Stimulated activated naive CD8-positive, alpha-beta T cell treated with anti-CD3 and anti-CD28 coated beads, Interleukin-15, amount 100 ng/mL, for 72 hours (primary cell): ENCODE data around the gene AJM1.
"Not testable (repeated sequence)": the region's sequence is repeated elsewhere in the genome, so short reads cannot be mapped to it uniquely, and the experiment has no call there.

Experiments
- ATAC-seq: fragments of 150-1000 bp; cut with Tn5 transposase; 2 replicates; pipeline ENCODE4 v1.10.0; 2021; ENCODE audit warnings: mild to moderate bottlenecking, moderate library complexity
- DNase-seq, 2 donors: peaks; one replicate each; pipeline ENCODE4 v3.0.0; 2021 to 2022
- H3K27ac Mint-ChIP-seq, 2 donors: one replicate each; pipeline ENCODE4 v1.8.0; 2022; ENCODE audit warnings: mild to moderate bottlenecking in 2 of 2, mixed read lengths in 2 of 2, moderate library complexity in 2 of 2
- H3K27me3 Mint-ChIP-seq: one replicate; pipeline ENCODE4 v1.8.0; 2022; ENCODE audit warnings: mixed read lengths
- H3K4me1 Mint-ChIP-seq: one replicate; pipeline ENCODE4 v1.8.0; 2022; ENCODE audit warnings: mild to moderate bottlenecking, mixed read lengths
- H3K4me3 Mint-ChIP-seq, 2 donors: one replicate each; pipeline ENCODE4 v1.8.0; 2022; ENCODE audit warnings: mild to moderate bottlenecking in 2 of 2, mixed read lengths in 2 of 2, moderate library complexity in 1 of 2
- H3K9me3 Mint-ChIP-seq, 2 donors: one replicate each; pipeline ENCODE4 v1.8.0; 2022; ENCODE audit warnings: mixed read lengths in 2 of 2

The AJM1 gene

DNA sequence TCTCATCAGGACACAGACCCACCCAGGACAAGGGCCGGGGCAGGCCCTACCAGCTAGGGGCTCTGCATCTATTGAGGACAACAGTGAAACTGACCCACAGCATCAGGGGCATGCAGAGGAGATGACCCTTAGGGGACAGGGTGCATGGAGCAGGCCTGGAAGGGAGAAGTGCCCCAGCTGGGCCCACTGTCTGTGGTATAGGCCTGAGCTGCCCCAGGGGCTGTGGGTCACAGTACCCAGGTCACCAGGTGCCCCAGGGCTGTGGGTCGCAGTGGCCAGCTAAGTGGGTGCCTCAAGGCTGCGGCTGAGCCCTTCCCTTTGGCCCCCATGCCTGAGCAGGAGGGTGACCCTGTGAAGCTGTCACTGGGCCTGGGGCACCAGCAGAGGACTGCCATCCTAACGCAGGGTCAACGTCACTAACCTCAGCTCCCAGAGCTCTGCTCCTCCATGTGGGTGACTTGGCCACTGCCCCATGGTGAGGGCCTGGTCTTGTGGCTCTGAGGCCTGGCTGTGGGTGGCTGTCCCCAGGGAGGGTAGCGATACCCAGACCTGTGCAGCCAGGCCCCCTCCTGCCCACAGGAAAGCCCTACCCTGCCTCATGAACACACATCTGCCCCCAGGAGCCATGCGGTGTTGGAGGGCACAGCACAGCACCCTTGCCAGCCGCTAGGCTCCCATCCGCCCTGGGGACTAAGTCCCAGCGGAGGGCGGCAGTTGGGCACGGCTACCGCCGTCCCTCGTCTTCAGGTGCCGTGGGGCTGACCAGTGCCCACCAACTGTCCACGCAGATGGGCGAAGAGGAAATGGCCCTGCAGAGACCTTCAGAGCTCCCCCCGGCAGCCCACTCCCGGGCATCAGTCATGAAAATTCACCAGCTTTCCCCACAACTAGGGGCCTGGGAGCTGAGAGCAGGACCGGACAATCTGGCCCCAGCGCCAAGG, 18.9 kb downstream of the AJM1 start:
- Mint-ChIP-seq H3K4me3 (no peak overlapping the region), H3K9me3 (no peaks in the 10 kb centered on the region), H3K27ac (peak overlapping the region in 1 of 2 donors; percentile 12), H3K27me3 (no peaks in the 10 kb centered on the region), H3K4me1 (peaks cover 19% of the 10 kb centered on the region)
- ATAC-seq (no peak), DNase-seq (peak in 1 of 2 donors; percentile 8)

DNA sequence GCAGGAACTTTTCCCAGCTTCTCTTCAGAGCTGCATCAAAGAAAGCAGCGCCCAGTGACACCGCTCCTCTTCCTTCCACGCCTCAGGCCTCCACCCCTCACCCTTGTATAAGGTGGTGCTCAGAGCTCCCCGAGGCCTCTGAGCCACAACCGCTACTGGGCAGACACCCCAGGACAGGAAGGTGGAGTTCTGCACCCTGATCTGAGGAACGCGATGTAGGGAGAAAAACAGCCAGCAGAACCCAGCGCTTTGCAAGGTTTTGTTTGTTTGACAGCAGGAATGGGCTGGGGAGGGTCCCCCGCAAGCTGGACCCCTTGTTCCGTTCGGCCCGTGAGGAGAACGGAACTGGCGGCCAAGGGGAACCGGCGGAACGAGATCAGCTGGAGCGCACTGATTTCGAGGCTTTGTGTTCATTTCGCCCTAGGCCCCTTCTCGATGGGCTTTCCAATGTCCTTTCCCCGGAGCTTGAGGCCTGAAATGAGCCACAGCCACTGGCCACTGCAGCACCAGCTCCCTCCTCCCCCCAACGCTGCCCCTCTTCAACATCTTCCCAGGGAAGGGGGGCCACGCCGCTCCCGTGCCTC, 19.7 kb downstream of the AJM1 start:
- ATAC-seq (no peak), DNase-seq (no peak)
- H3K27me3 Mint-ChIP-seq: no peaks in the 10 kb centered on the region
- peaks cover 20% of the 10 kb centered on the region for H3K4me1 Mint-ChIP-seq
- H3K27ac Mint-ChIP-seq: no peak overlapping the region
- H3K9me3 Mint-ChIP-seq: no peaks in the 10 kb centered on the region
- no peak overlapping the region for H3K4me3 Mint-ChIP-seq

DNA sequence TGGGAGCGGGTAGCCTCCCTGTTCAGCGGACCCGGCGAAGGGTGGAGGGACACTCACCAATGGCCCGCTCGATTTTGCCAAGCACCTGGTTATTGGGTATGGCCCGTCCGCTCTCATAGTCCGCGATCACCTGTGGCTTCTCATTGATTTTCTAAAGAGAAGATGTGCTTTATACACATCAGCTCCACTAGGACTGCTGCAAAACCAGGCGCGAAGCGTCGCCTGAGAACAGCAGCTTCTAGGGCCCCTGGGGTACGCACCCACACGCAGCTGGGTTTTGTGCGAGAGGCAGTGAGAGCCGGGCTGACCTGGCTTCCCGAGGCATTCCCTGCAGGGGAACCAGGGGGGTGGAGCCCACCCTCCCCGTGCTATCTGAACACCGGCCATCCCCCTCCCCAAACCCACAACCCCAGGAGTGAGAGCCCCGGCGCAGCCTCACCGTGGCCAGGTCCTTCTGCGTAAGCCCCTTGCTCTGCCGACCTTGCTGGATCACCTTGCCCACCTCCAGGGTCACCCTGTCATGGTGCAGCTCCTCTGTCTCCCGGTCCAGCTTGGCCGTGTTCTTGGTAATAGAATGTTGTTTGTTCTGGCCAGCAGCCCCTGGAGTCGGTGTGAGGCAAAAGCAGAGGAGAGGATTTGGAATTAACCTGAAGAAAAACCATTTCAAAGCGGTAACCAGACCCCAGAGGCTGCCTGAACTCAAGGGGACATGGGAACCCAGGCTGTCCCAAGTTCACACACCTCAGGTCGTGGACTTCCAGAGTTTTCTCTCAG, 20.8 kb downstream of the AJM1 start:
- peaks cover 27% of the 10 kb centered on the region for H3K4me1 Mint-ChIP-seq
- DNase-seq (peak in 1 of 2 donors; percentile 8), ATAC-seq (no peak)
- H3K9me3 Mint-ChIP-seq: no peaks in the 10 kb centered on the region
- no peak overlapping the region for H3K4me3 Mint-ChIP-seq
- H3K27ac Mint-ChIP-seq: peak overlapping the region in 1 of 2 donors; percentile 27
- H3K27me3 Mint-ChIP-seq: no peaks in the 10 kb centered on the region

DNA sequence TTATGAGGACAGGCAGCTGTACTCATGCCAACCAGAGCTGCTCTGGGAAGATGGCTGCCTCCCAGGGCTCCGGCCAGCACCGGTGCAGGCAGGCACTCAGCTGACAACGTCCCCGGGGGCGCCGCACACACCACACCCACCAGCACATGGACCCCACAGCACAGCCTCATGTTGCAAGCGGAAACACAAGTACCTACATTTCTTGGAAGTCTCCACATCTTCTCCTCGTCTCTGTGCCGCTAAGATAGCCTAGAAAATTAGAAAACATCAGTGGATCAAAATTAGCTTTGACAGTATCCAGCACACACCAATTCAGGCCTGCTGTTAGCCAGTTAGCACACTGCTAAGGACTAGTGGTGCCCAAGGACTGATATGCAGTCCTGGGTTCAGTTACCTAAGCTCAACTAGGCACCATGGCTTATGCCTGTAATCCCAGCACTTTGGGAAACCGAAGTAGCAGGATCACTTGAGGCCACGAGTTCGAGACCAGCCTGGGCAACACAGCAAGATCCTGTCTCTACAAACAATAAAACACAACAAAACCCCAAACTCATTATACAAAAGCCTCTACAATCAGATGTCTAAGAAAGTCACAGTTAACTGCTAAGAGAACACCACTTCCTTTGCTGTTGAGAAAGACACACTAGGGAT, 21.5 kb downstream of the AJM1 start:
- no peaks in the 10 kb centered on the region for H3K27me3 Mint-ChIP-seq
- no peak for DNase-seq
- peaks cover 27% of the 10 kb centered on the region for H3K4me1 Mint-ChIP-seq
- ATAC-seq: no peak
- H3K27ac Mint-ChIP-seq: peak overlapping the region in 1 of 2 donors; percentile 82
- H3K4me3 Mint-ChIP-seq: no peak overlapping the region
- no peaks in the 10 kb centered on the region for H3K9me3 Mint-ChIP-seq

DNA sequence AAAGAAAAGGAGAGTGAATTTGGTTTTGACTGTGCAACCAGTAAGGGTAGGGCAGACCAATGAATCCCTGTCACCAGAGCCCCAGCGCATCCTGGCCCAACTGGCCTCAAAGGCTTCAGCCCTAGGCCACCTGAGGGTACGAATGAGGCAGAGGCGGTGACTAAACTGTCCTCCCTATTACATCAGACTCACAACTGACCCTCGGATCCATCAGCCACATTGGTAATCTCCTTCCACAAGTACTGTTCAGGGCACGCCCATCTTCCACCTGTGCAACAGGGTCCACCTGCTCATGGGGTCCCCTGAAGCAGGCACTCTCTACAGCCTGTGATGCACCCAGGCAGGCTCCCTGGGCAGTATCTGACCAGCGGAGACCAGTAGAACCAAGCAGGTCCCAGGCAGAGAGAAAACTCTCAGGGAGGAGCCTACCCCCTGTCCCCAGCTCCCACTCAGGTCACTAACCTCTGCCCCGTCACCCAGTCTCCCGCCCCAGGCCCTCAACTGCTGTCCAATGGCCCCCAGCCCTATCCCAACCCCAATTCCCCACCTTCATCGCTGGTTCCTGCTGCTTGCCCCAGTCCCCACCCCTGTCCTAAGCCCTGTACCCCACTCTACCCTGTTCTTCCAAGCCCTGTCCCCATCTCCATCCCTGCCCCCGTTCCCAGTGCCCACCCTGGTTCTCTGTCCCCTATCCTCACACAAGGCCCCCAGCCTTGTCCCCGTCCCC, 22.9 kb downstream of the AJM1 start:
- no peak for ATAC-seq
- H3K4me3 Mint-ChIP-seq: peak overlapping the region; percentile 83 to 96
- H3K9me3 Mint-ChIP-seq: no peaks in the 10 kb centered on the region
- peaks cover 27% of the 10 kb centered on the region for H3K4me1 Mint-ChIP-seq
- no peaks in the 10 kb centered on the region for H3K27me3 Mint-ChIP-seq
- H3K27ac Mint-ChIP-seq: peak overlapping the region; percentile 96 to 97
- peak in 1 of 2 donors; percentile 9 for DNase-seq

DNA sequence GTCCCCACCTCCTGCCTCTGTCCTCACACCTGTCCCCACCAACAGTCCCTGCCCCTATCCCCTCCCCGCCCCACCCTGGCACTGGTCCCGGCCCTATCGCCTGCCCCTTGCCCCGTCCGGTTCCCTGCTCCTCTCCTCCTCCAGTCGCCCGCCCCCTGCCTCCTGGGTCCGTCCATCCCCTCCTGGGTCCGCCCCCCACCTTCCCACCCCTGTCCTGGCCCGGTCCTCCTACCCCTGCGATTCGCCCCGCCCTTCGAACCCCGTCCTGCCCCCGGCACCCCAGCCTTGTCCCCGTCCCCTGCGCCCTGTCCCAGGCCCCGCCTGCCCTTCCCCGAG, 23.5 kb downstream of the AJM1 start:
- Mint-ChIP-seq H3K4me3 (peak overlapping the region; percentile 83 to 96), H3K4me1 (peaks cover 27% of the 10 kb centered on the region), H3K27me3 (no peaks in the 10 kb centered on the region), H3K27ac (peak overlapping the region; percentile 96 to 97), H3K9me3 (no peaks in the 10 kb centered on the region)
- peak; percentile 47 for ATAC-seq
- peak in 1 of 2 donors; percentile 8 for DNase-seq

DNA sequence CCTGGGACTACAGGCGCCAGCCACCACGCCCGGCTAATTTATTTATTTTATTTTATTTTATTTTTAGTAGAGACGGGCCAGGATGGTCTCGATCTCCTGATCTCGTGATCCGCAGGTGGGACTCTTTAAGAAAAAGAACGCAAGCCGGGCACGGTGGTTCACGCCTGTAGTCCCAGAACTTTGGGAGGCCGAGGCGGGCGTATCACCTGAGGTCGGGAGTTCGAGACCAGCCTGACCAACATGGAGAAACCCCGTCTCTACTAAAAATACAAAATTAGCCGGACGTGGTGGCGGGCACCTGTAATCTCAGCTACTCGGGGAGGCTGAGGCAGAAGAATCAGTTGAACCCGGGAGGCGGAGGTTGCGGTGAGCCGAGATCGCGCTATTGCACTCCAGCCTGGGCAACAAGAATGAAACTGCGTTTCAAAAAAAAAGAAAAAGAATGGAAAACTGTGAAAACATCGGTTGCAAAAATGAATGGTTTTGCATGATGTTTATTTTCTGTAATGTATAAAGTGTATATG, 24.7 kb downstream of the AJM1 start:
- H3K27me3 Mint-ChIP-seq, H3K9me3 Mint-ChIP-seq, DNase-seq, ATAC-seq: not testable (repeated sequence)
- peak overlapping the region; percentile 74 to 93 for H3K27ac Mint-ChIP-seq
- H3K4me1 Mint-ChIP-seq: peaks cover 27% of the 10 kb centered on the region
- H3K4me3 Mint-ChIP-seq: peak overlapping the region; percentile 77 to 82

DNA sequence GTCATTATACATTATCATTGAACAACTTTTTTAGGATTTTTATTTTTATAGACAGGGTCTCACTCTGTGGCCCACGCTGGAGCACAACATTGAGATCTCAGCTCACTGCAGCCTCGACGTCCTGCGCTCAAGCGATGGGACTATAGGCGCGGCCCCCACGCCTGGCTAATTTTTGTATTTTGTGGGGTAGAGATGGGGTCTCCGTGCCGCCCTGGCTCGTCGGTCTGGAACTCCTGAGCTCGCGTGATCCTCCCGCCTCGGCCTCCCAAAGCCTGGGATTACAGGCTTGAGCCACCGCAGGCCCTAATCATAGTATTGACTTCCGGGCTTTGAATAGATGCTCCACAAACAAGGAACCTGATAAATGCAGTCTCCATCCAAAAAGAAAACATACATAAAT, 25.2 kb downstream of the AJM1 start:
- ATAC-seq: no peak
- Mint-ChIP-seq H3K4me1 (peaks cover 27% of the 10 kb centered on the region), H3K27me3 (no peaks in the 10 kb centered on the region), H3K27ac (peak overlapping the region in 1 of 2 donors; percentile 34), H3K9me3 (peaks cover 1 to 2% of the 10 kb centered on the region in 2 donors), H3K4me3 (peak overlapping the region; percentile 48 to 77)
- DNase-seq: no peak

DNA sequence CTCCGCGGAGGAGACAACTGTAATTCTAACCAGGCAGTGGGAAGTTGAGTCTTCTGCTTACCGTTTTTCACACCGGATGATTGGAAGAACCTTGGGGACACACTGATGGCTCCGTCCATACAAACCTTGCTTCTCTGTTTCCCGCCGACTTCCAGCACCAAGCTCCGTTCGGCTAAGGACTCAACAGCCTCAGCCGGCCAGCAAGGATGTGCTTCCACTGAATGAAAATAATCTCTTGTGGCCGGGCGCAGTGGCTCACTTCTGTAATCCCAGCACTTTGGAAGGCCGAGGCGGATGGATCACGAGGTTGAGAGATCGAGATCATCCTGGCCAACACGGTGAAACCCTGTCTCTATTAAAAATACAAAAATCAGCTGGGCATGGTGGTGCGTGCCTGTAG, 25.6 kb downstream of the AJM1 start:
- no peak for DNase-seq
- Mint-ChIP-seq H3K27ac (no peak overlapping the region), H3K4me1 (peaks cover 27% of the 10 kb centered on the region), H3K4me3 (peak overlapping the region; percentile 48 to 77), H3K27me3 (no peaks in the 10 kb centered on the region), H3K9me3 (peaks cover 4 to 6% of the 10 kb centered on the region in 2 donors)
- ATAC-seq: no peak

DNA sequence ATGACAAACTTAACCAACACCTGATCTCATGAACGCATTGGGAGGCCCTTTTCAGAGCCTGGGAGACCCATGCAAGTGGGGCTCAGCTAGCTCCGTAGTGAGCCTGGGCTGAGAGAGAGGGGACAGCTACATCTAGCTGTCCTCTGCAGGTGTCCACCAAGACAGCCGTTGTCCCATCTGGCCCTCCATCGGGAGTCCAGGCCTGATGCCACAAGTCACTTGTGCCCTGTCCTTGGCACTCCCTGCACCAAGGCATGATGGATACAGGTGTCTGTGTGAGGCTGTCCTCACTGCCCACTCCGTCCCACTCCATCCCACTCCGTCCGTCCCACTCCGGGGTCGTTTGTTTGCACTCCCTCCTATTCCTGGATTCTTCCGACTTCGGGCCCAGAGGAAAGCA, 26.4 kb downstream of the AJM1 start:
- DNase-seq (peak in 1 of 2 donors; percentile 8), ATAC-seq (no peak)
- Mint-ChIP-seq H3K9me3 (peaks cover 4 to 7% of the 10 kb centered on the region in 2 donors), H3K27ac (no peak overlapping the region), H3K27me3 (no peaks in the 10 kb centered on the region), H3K4me1 (peaks cover 21% of the 10 kb centered on the region), H3K4me3 (no peak overlapping the region)

DNA sequence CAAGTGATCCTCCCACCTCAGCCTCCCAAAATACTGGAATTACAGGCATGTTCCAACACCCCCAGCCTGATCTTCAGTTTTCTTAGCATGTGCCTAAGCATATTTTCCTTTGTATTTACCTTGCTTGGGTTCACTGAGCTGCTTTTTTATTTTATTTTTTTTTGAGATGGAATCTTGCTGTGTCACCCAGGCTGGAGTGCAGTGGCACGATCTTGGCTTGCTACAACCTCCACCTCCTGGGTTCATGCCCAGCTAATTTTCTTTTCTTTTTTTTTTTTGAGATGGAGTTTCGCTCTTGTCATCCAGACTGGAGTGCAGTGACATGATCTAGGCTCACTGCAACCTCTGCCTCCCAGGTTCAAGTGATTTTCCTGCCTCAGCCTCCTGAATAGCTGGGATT, 27.3 kb downstream of the AJM1 start:
- not testable (repeated sequence) for H3K9me3 Mint-ChIP-seq, H3K27me3 Mint-ChIP-seq, DNase-seq, ATAC-seq, H3K27ac Mint-ChIP-seq, H3K4me3 Mint-ChIP-seq
- peaks cover 17% of the 10 kb centered on the region for H3K4me1 Mint-ChIP-seq

DNA sequence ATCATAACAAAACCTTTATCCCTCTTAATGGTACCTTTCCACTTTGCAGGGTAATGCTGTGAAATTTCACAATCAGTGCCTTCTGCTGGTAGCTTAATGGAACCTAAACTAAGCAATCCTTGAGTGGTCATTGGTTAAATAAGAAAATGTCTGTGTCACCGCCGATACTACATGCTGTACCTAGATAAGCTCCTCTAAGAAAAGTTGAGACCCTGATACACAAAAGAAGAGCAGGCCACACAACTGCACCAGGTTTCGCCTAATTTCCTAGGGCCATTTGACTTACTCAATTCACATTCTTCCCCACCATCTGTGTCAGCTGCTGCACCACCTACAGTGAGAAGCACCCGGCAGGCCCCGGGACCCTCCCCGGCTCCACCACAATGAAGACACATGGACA, 32.9 kb downstream of the AJM1 start:
- no peak overlapping the region for H3K27ac Mint-ChIP-seq
- H3K27me3 Mint-ChIP-seq: no peaks in the 10 kb centered on the region
- ATAC-seq (no peak), DNase-seq (no peak)
- H3K4me3 Mint-ChIP-seq: no peak overlapping the region
- peaks cover 4 to 7% of the 10 kb centered on the region in 2 donors for H3K9me3 Mint-ChIP-seq
- peaks cover 4% of the 10 kb centered on the region for H3K4me1 Mint-ChIP-seq

DNA sequence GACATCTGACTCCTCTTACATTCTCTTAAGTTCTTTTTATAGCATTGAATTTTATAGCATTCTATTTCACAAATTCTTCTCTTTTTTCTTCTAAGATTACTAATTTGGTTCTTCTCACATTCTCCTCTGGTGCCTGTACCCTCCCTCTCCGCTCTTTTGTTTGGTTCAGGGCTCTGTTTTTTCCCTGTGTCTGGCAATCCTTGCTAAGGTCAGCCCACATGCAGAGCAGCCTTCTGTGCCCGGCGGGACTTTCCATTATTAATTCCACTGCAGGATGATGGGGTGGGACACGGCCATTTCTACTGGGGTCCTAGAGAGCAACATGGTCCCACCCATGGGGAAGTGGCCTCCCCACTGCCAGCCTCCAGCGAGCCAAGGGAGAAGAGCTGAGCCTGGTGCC, 34.2 kb downstream of the AJM1 start:
- Mint-ChIP-seq H3K4me1 (peaks cover 18% of the 10 kb centered on the region), H3K4me3 (no peak overlapping the region), H3K27ac (no peak overlapping the region), H3K9me3 (peaks cover 4 to 7% of the 10 kb centered on the region in 2 donors), H3K27me3 (no peaks in the 10 kb centered on the region)
- ATAC-seq: no peak
- DNase-seq: no peak

DNA sequence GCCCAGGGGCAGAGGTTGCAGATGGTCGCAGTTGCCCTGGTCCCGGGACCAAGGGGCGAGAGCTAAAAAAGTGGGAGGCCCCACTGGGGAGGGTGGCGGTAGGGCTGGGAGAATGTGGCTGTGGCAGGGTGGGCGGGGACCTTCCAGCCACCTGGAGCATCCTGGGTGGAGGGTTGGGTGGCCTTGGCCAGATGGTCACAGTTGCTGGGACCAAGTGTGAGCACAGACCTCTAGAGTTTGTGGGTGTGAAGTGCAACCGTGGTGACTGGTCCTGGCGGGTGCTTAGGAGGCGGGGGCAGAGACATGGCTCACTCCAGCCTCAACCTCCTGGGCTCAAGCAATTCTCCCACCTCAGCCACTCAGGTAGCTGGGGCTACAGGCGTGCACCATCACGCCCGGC, 38.4 kb downstream of the AJM1 start:
- H3K27ac Mint-ChIP-seq: no peak overlapping the region
- H3K27me3 Mint-ChIP-seq: no peaks in the 10 kb centered on the region
- H3K9me3 Mint-ChIP-seq: no peaks in the 10 kb centered on the region
- DNase-seq (no peak), ATAC-seq (no peak)
- H3K4me3 Mint-ChIP-seq: peak overlapping the region in 1 of 2 donors; percentile 50
- peaks cover 58% of the 10 kb centered on the region for H3K4me1 Mint-ChIP-seq
